Left ventricle myocardium inferior (tissue), 1 donor: ENCODE measurements around the gene XPNPEP2. TPM values are rescaled to one million over a fixed set of nuclear protein-coding genes. Genes with fewer than 3 reads are reported as not detected.

Experiments used
- DNase-seq: peaks from one replicate; pipeline ENCODE4 v3.0.0-alpha.2; 2020
- H3K27ac ChIP-seq: fragments of 200-600 bp; replicated peaks from 2 replicates; pipeline ENCODE4 v1.8.0; 2021
- H3K27me3 ChIP-seq: fragments of 200-600 bp; 2 replicates; pipeline ENCODE4 v1.8.0; 2021; ENCODE audit warnings: low read depth
- H3K36me3 ChIP-seq: fragments of 200-600 bp; 2 replicates; pipeline ENCODE4 v1.8.0; 2021
- H3K4me1 ChIP-seq: fragments of 200-600 bp; 2 replicates; pipeline ENCODE4 v1.8.0; 2021
- H3K4me3 ChIP-seq: fragments of 200-600 bp; 2 replicates; pipeline ENCODE4 v1.8.0; 2021; ENCODE audit warnings: mild to moderate bottlenecking, moderate library complexity
- H3K9me3 ChIP-seq: fragments of 200-600 bp; replicated peaks from 2 replicates; pipeline ENCODE4 v1.8.0; 2021
- CTCF ChIP-seq: fragments of 200-600 bp; IDR thresholded peaks from 2 replicates; pipeline ENCODE4 v1.8.0; 2021; ENCODE audit warnings: antibody characterized with exemption, mild to moderate bottlenecking, borderline replicate concordance
- intact Hi-C: fragments of 100-400 bp; cut with micrococcal nuclease; formaldehyde crosslinking; loops from one replicate; pipeline ENCODE4 v1.11.0; 2022
- total RNA-seq: library from RNA; stranded (reverse); fragmentation: NEBNext Ultra II Directional; extraction: Animal tissue kit (Norgen Biotek cat#: 25700); gene quantifications from one replicate; pipeline ENCODE4 v1.2.1, GENCODE V29; 2021
- donor health status: DM: no; HTN: yes; CAD: no; lungs with severe emphysema.

XPNPEP2 gene
- total RNA-seq, 1 donor from 2014 or later: 1.3 TPM

- no peaks in the 10 kb centered on the region for H3K9me3 ChIP-seq
- no peak for TF ChIP-seq CTCF
- no peaks in the 10 kb centered on the region for H3K36me3 ChIP-seq
- intact Hi-C loops: no loop called here
- H3K27ac ChIP-seq: no peak overlapping the region
- H3K4me3 ChIP-seq: no peak overlapping the region
- H3K4me1 ChIP-seq: no peaks in the 10 kb centered on the region
- no peak for DNase-seq
- no peaks in the 10 kb centered on the region for H3K27me3 ChIP-seq
Observed at GRCh38 chrX:129790808-129791207, 52.0 kb downstream of the XPNPEP2 start.

DNA sequence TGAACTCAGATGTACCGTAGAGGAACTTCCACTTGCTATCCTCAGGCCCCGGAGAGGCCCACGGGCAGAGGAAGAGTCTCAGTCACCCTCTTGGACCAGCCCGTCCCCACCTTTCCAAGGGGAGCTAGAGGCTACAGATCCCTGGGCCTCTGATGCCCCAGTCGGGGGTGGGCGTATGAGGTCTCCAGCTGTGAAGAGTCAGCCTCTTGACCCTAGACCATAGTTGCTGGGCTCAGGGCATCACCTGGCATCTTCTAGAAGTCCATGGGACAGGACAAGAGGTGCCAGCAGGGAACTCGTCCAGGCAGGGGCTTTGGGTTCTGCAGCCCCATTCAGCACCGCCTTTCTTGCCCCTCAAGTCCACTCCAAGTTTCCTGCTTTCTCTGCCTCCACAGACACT lies 52.6 kb downstream of the XPNPEP2 start:
- Histone ChIP-seq H3K4me1 (no peaks in the 10 kb centered on the region), H3K36me3 (no peaks in the 10 kb centered on the region), H3K9me3 (no peaks in the 10 kb centered on the region), H3K4me3 (no peak overlapping the region), H3K27me3 (no peaks in the 10 kb centered on the region), H3K27ac (no peak overlapping the region)
- intact Hi-C loops: no loop called here
- TF ChIP-seq CTCF: no peak
- no peak for DNase-seq

GRCh38 chrX:129791961-129792570 lies 53.3 kb downstream of the XPNPEP2 start:
- no peaks in the 10 kb centered on the region for H3K4me1 ChIP-seq
- no peak for DNase-seq
- H3K27me3 ChIP-seq: no peaks in the 10 kb centered on the region
- no peak overlapping the region for H3K27ac ChIP-seq
- no peaks in the 10 kb centered on the region for H3K9me3 ChIP-seq
- intact Hi-C loops: no loop called here
- TF ChIP-seq CTCF: no peak
- H3K36me3 ChIP-seq: no peaks in the 10 kb centered on the region
- no peak overlapping the region for H3K4me3 ChIP-seq

- H3K4me3 ChIP-seq: no peak overlapping the region
- intact Hi-C loops: no loop called here
- no peaks in the 10 kb centered on the region for H3K9me3 ChIP-seq
- H3K27ac ChIP-seq: no peak overlapping the region
- no peaks in the 10 kb centered on the region for H3K4me1 ChIP-seq
- DNase-seq: no peak
- H3K36me3 ChIP-seq: no peaks in the 10 kb centered on the region
- H3K27me3 ChIP-seq: no peaks in the 10 kb centered on the region
- TF ChIP-seq CTCF: no peak
Observed at GRCh38 chrX:129792586-129793291, 54.0 kb downstream of the XPNPEP2 start.

GRCh38 chrX:129793604-129794191 lies 54.9 kb downstream of the XPNPEP2 start:
- no peaks in the 10 kb centered on the region for H3K36me3 ChIP-seq
- no peaks in the 10 kb centered on the region for H3K4me1 ChIP-seq
- DNase-seq: no peak
- H3K9me3 ChIP-seq: no peaks in the 10 kb centered on the region
- no peaks in the 10 kb centered on the region for H3K27me3 ChIP-seq
- intact Hi-C loops: no loop called here
- H3K4me3 ChIP-seq: no peak overlapping the region
- no peak for TF ChIP-seq CTCF
- no peak overlapping the region for H3K27ac ChIP-seq
